K562 (cell line): ENCODE results near the gene MIDN. TPM values are rescaled to one million over a fixed set of nuclear protein-coding genes. Genes with fewer than 3 reads are reported as not detected.

Experiments used
- ARHGAP35 ChIP-seq: fragments of 450-650 bp; IDR thresholded peaks from 2 replicates; pipeline ENCODE4 v1.6.1; 2018; ENCODE audit not compliant: partially characterized antibody
- ARID4B ChIP-seq: sonication (generic); formaldehyde crosslinking; IDR thresholded peaks from 2 replicates; pipeline ENCODE4 v1.8.0; 2022; ENCODE audit warnings: mild to moderate bottlenecking, missing genetic modification reagents
- ATF1 ChIP-seq, 2 experiments: fragments of 450-650 bp in 1 of 2; IDR thresholded peaks; 2 replicates each; pipeline ENCODE4 v1.6.1; 2016; ENCODE audit warnings: missing compliant biosample characterization in 1 of 2, missing genetic modification characterization in 1 of 2
- ATF3 ChIP-seq, 2 experiments: fragments of 450-650 bp in 1 of 2; sonication (generic) in 1 of 2; formaldehyde crosslinking in 1 of 2; IDR thresholded peaks in 1 of 2; conservative IDR thresholded peaks in 1 of 2; 2 replicates each; pipeline versions ENCODE4 v1.6.1 to v1.8.1; 2016 to 2023; ENCODE audit warnings: mild to moderate bottlenecking in 2 of 2, moderate library complexity in 2 of 2, inconsistent platforms in 1 of 2, missing genetic modification reagents in 1 of 2
- CBFB ChIP-seq: sonication (generic); formaldehyde crosslinking; IDR thresholded peaks from 2 replicates; pipeline ENCODE4 v1.4.0; 2020; ENCODE audit warnings: mild to moderate bottlenecking, missing genetic modification reagents
- CBX5 ChIP-seq: IDR thresholded peaks from 2 replicates; pipeline ENCODE4 v1.6.1; 2014; ENCODE audit warnings: low read depth, borderline replicate concordance
- FOSL1 ChIP-seq: fragments of 200-800 bp; sonication (Bioruptor generic); conservative IDR thresholded peaks from 2 replicates; pipeline ENCODE4 v1.6.1; 2016; ENCODE audit warnings: missing genetic modification characterization, missing compliant biosample characterization
- PKNOX1 ChIP-seq: fragments of 450-650 bp; IDR thresholded peaks from 2 replicates; pipeline ENCODE4 v1.6.1; 2016
- POLR2G ChIP-seq: fragments of 200-400 bp; formaldehyde crosslinking; IDR thresholded peaks from 2 replicates; pipeline ENCODE4 v1.6.1; 2017; ENCODE audit warnings: low read depth, mild to moderate bottlenecking, antibody characterized with exemption, low read length, moderate library complexity
- ZC3H11A ChIP-seq: IDR thresholded peaks from 2 replicates; pipeline ENCODE4 v1.6.1; 2012; ENCODE audit warnings: low read depth, low read length, improper control_type of control experiment
- ZC3H4 ChIP-seq: sonication (generic); formaldehyde crosslinking; IDR thresholded peaks from 2 replicates; pipeline ENCODE4 v1.9.0; 2021; ENCODE audit warnings: missing genetic modification reagents, borderline replicate concordance
- ZNF263 ChIP-seq: sonication (generic); formaldehyde crosslinking; IDR thresholded peaks from 2 replicates; pipeline ENCODE4 v1.8.0; 2022; ENCODE audit warnings: mild to moderate bottlenecking, missing genetic modification reagents, borderline replicate concordance
- polyA plus RNA-seq, 8 experiments: library from polyadenylated mRNA; depleted of rRNA in 4 of 8; stranded (reverse) in 5 of 8; unstranded in 3 of 8; fragments of >200 nt; fragmentation: Nextera tagmentation in 2 of 8; fragmentation: Illumina TruSeq in 1 of 8; extraction: Ambion mirVana in 2 of 8; extraction: Trizol in 1 of 8; gene quantifications; 2 replicates each; pipeline versions ENCODE4 v1.2.1 to v1.2.3, GENCODE V29; 2011 to 2014; ENCODE audit warnings: inconsistent platforms in 1 of 8, missing spikeins in 1 of 8
- total RNA-seq, 7 experiments: library from RNA; depleted of rRNA in 6 of 7; stranded (reverse); fragments of >200 nt in 6 of 7; fragmentation: Illumina TruSeq in 2 of 7; extraction: Trizol in 2 of 7; gene quantifications; 2 replicates each; pipeline versions ENCODE4 v1.2.1 to v1.2.3, GENCODE V29; 2011 to 2021; ENCODE audit warnings: low replicate concordance in 1 of 7
- TF ChIP-seq, protein P1 (sequence below), 2 experiments: fragments of 200-800 bp in 1 of 2; sonication (Bioruptor generic) in 1 of 2; sonication (generic) in 1 of 2; formaldehyde crosslinking in 1 of 2; IDR thresholded peaks in 1 of 2; conservative IDR thresholded peaks in 1 of 2; 2 replicates each; pipeline versions ENCODE4 v1.5.0 to v1.6.1; 2016 to 2020; ENCODE audit warnings: missing compliant biosample characterization in 1 of 2, missing genetic modification characterization in 1 of 2, missing genetic modification reagents in 1 of 2
- TF ChIP-seq, protein P2 (sequence below): fragments of 200-800 bp; sonication (Bioruptor generic); IDR thresholded peaks from 2 replicates; pipeline ENCODE4 v1.6.1; 2017; ENCODE audit warnings: missing genetic modification characterization, missing compliant biosample characterization

MIDN gene
- total and polyA plus RNA-seq, 9 of the 15 experiments (the other 6 are each of a cell fraction or from before 2014, with no cell fraction given), result 0.17 to 120 (median 10.1) TPM

GRCh38 chr19:1239796-1240737 lies 8.3 kb upstream of the MIDN start (continued):
- TF ChIP-seq ZC3H11A (peak; percentile 34; the same call in 1 of the 2 replicates), ZC3H4 (CRISPR knock-in tag) (peak; percentile 72; the same call in 1 of the 2 replicates), ARHGAP35 (no peak), CBX5 (no peak), FOSL1 (tag) (peak; percentile 68), ATF1 (CRISPR knock-in tag; IDR thresholded peaks at IDR 0.05) (peak; percentile 64), ATF1 (tag; IDR thresholded peaks at IDR 0.05) (peak; percentile 98), CBFB (peak; percentile 43; the same call in 1 of the 2 replicates), ZNF263 (CRISPR knock-in tag) (peak; percentile 42; the same call in 1 of the 2 replicates), PKNOX1 (peak; percentile 5; the same call in 1 of the 2 replicates), POLR2G (peak; percentile 74), ATF3 (IDR thresholded peaks at IDR 0.05) (peak; percentile 97), ATF3 (CRISPR knock-in tag; conservative IDR thresholded peaks at IDR 0.05) (0 out of 2 replicates have a peak, but pooled peaks have one; percentile 36), ARID4B (CRISPR knock-in tag) (peak; percentile 78)
- TF ChIP-seq, protein P1, sequence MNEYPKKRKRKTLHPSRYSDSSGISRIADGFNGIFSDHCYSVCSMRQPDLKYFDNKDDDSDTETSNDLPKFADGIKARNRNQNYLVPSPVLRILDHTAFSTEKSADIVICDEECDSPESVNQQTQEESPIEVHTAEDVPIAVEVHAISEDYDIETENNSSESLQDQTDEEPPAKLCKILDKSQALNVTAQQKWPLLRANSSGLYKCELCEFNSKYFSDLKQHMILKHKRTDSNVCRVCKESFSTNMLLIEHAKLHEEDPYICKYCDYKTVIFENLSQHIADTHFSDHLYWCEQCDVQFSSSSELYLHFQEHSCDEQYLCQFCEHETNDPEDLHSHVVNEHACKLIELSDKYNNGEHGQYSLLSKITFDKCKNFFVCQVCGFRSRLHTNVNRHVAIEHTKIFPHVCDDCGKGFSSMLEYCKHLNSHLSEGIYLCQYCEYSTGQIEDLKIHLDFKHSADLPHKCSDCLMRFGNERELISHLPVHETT (CRISPR knock-in tag; conservative IDR thresholded peaks at IDR 0.05 in 1 of 2, IDR thresholded peaks at IDR 0.05 in 1 of 2), result peak in 1 of 2 experiments; percentile 89; a peak in 2 of 4 replicates
- TF ChIP-seq, protein P2, sequence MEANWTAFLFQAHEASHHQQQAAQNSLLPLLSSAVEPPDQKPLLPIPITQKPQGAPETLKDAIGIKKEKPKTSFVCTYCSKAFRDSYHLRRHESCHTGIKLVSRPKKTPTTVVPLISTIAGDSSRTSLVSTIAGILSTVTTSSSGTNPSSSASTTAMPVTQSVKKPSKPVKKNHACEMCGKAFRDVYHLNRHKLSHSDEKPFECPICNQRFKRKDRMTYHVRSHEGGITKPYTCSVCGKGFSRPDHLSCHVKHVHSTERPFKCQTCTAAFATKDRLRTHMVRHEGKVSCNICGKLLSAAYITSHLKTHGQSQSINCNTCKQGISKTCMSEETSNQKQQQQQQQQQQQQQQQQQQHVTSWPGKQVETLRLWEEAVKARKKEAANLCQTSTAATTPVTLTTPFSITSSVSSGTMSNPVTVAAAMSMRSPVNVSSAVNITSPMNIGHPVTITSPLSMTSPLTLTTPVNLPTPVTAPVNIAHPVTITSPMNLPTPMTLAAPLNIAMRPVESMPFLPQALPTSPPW (CRISPR knock-in tag), result peak; percentile 96
